Measurements from ENCODE around the gene C1QTNF4.
"Not testable (repeated sequence)": the region's sequence is repeated elsewhere in the genome, so short reads cannot be mapped to it uniquely, and the experiment has no call there.

DNA sequence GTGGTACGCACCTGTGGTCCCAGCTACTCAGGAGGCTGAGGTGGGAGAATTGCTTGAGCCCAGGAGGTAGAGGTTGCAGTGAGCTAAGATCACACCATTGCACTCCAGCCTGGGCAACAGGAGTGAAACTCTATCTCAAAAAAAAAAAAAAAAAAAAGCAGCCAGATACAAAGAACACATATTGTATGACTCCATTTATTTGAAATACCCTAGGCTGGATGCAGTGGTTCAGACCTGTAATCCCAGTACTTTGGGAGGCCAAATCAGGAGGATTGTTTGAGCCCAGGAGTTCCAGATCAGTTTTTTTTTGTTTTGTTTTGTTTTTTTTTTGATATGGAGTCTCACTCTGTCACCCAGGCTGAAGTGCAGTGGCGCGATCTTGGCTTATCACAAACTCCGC lies 31.8 kb downstream of the C1QTNF4 start:
- TF ChIP-seq NFYB (IDR thresholded peaks at IDR 0.05; ENCODE audit: insufficient read depth, low read depth, low read length); EZH2 (IDR thresholded peaks at IDR 0.05; ENCODE audit: borderline replicate concordance, control insufficient read depth, low read depth, low read length); CHD2 (IDR thresholded peaks at IDR 0.05; ENCODE audit: borderline replicate concordance, low read depth, low read length); BHLHE40 (IDR thresholded peaks at IDR 0.05; ENCODE audit: borderline replicate concordance in 1 of 2, low read depth in 2 of 2, low read length in 1 of 2); YY1 (IDR thresholded peaks at IDR 0.05; ENCODE audit: low read depth, low read length); HCFC1 (IDR thresholded peaks at IDR 0.05; ENCODE audit: low read length); CREM (IDR thresholded peaks at IDR 0.05; ENCODE audit: low read depth): not testable (repeated sequence)
- TF ChIP-seq, protein P1, sequence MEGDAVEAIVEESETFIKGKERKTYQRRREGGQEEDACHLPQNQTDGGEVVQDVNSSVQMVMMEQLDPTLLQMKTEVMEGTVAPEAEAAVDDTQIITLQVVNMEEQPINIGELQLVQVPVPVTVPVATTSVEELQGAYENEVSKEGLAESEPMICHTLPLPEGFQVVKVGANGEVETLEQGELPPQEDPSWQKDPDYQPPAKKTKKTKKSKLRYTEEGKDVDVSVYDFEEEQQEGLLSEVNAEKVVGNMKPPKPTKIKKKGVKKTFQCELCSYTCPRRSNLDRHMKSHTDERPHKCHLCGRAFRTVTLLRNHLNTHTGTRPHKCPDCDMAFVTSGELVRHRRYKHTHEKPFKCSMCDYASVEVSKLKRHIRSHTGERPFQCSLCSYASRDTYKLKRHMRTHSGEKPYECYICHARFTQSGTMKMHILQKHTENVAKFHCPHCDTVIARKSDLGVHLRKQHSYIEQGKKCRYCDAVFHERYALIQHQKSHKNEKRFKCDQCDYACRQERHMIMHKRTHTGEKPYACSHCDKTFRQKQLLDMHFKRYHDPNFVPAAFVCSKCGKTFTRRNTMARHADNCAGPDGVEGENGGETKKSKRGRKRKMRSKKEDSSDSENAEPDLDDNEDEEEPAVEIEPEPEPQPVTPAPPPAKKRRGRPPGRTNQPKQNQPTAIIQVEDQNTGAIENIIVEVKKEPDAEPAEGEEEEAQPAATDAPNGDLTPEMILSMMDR (IDR thresholded peaks at IDR 0.05 in 2 of 3, conservative IDR thresholded peaks at IDR 0.05 in 1 of 3; ENCODE audit: control insufficient read depth in 2 of 3, extremely low read depth in 1 of 3, insufficient read depth in 1 of 3, low read depth in 3 of 3, low read length in 3 of 3), result not testable (repeated sequence)
- TF ChIP-seq, protein P2, sequence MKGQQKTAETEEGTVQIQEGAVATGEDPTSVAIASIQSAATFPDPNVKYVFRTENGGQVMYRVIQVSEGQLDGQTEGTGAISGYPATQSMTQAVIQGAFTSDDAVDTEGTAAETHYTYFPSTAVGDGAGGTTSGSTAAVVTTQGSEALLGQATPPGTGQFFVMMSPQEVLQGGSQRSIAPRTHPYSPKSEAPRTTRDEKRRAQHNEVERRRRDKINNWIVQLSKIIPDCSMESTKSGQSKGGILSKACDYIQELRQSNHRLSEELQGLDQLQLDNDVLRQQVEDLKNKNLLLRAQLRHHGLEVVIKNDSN (IDR thresholded peaks at IDR 0.05; ENCODE audit: borderline replicate concordance, extremely low read length, insufficient read depth, low read depth, low read length), result not testable (repeated sequence)
- TF ChIP-seq, protein P3, sequence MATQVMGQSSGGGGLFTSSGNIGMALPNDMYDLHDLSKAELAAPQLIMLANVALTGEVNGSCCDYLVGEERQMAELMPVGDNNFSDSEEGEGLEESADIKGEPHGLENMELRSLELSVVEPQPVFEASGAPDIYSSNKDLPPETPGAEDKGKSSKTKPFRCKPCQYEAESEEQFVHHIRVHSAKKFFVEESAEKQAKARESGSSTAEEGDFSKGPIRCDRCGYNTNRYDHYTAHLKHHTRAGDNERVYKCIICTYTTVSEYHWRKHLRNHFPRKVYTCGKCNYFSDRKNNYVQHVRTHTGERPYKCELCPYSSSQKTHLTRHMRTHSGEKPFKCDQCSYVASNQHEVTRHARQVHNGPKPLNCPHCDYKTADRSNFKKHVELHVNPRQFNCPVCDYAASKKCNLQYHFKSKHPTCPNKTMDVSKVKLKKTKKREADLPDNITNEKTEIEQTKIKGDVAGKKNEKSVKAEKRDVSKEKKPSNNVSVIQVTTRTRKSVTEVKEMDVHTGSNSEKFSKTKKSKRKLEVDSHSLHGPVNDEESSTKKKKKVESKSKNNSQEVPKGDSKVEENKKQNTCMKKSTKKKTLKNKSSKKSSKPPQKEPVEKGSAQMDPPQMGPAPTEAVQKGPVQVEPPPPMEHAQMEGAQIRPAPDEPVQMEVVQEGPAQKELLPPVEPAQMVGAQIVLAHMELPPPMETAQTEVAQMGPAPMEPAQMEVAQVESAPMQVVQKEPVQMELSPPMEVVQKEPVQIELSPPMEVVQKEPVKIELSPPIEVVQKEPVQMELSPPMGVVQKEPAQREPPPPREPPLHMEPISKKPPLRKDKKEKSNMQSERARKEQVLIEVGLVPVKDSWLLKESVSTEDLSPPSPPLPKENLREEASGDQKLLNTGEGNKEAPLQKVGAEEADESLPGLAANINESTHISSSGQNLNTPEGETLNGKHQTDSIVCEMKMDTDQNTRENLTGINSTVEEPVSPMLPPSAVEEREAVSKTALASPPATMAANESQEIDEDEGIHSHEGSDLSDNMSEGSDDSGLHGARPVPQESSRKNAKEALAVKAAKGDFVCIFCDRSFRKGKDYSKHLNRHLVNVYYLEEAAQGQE (IDR thresholded peaks at IDR 0.05; ENCODE audit: low read depth, low read length), result not testable (repeated sequence)
